CD14-positive monocyte (primary cell): ENCODE results near the gene H6PD. TPM values are rescaled to one million over a fixed set of nuclear protein-coding genes. Genes with fewer than 3 reads are reported as not detected.

ENCODE experiments used
- DNase-seq, 3 donors: peaks; one replicate each; pipeline ENCODE4 v3.0.0-alpha.2; 2011 to 2022
- H2AFZ ChIP-seq: 2 replicates; pipeline ENCODE4 v1.6.0; 2012; ENCODE audit warnings: mild to moderate bottlenecking, low read depth, low read length, inconsistent platforms; ENCODE audit not compliant: insufficient read depth, poor library complexity, severe bottlenecking
- H3K27ac ChIP-seq, 2 donors: 1 replicate in 1 of 2; 2 replicates in 1 of 2; pipeline ENCODE4 v1.5.1; 2012 to 2013; ENCODE audit warnings: low read length in 2 of 2, control low read depth in 1 of 2, inconsistent platforms in 1 of 2, low read depth in 1 of 2, mild to moderate bottlenecking in 1 of 2
- H3K27me3 ChIP-seq, 2 donors: one replicate each; pipeline versions ENCODE4 v1.6.0 to v1.6.1; 2011 to 2013; ENCODE audit warnings: low read length in 2 of 2; ENCODE audit not compliant: control insufficient read depth in 2 of 2, insufficient read depth in 2 of 2
- H3K36me3 ChIP-seq, 2 donors: replicated peaks in 1 of 2; 1 replicate in 1 of 2; 2 replicates in 1 of 2; pipeline versions ENCODE4 v1.5.1 to v1.6.1; 2012 to 2013; ENCODE audit warnings: low read length in 2 of 2, control low read depth in 1 of 2, inconsistent platforms in 1 of 2, mild to moderate bottlenecking in 1 of 2; ENCODE audit not compliant: insufficient read depth in 2 of 2, control insufficient read depth in 1 of 2
- H3K4me1 ChIP-seq, 2 donors: 1 replicate in 1 of 2; 2 replicates in 1 of 2; pipeline versions ENCODE4 v1.5.1 to v1.6.1; 2012 to 2013; ENCODE audit warnings: low read length in 2 of 2, control low read depth in 1 of 2, inconsistent platforms in 1 of 2, mild to moderate bottlenecking in 1 of 2, moderate library complexity in 1 of 2; ENCODE audit not compliant: insufficient read depth in 2 of 2, control insufficient read depth in 1 of 2
- H3K4me2 ChIP-seq: replicated peaks from 2 replicates; pipeline ENCODE3; 2012; ENCODE audit warnings: low read length, moderate library complexity, mild to moderate bottlenecking; ENCODE audit not compliant: poor library complexity, severe bottlenecking; ENCODE audit errors: extremely low read depth
- H3K4me3 ChIP-seq, 3 experiments: fragments of 200-600 bp in 1 of 3; sonication (generic) in 1 of 3; replicated peaks in 1 of 3; 1 replicate in 2 of 3; 2 replicates in 1 of 3; pipeline ENCODE4 v1.5.1; 2011 to 2013; ENCODE audit warnings: low read length in 3 of 3, mild to moderate bottlenecking in 3 of 3, control low read depth in 2 of 3, low read depth in 2 of 3, inconsistent platforms in 1 of 3, moderate library complexity in 1 of 3
- H3K79me2 ChIP-seq: 2 replicates; pipeline ENCODE4 v1.6.0; 2012; ENCODE audit warnings: mild to moderate bottlenecking, control low read depth, inconsistent platforms, low read length, moderate library complexity; ENCODE audit not compliant: insufficient read depth
- H3K9ac ChIP-seq: 2 replicates; pipeline ENCODE4 v1.6.0; 2017; ENCODE audit warnings: low read length, mild to moderate bottlenecking; ENCODE audit not compliant: insufficient read depth, poor library complexity, severe bottlenecking
- H3K9me3 ChIP-seq, 2 donors: replicated peaks in 1 of 2; 1 replicate in 1 of 2; 2 replicates in 1 of 2; pipeline versions ENCODE4 v1.5.1 to v1.6.1; 2012 to 2013; ENCODE audit warnings: low read length in 2 of 2, control low read depth in 1 of 2; ENCODE audit not compliant: control insufficient read depth in 1 of 2, insufficient read depth in 1 of 2
- H4K20me1 ChIP-seq: 2 replicates; pipeline ENCODE4 v1.6.0; 2012; ENCODE audit warnings: mild to moderate bottlenecking, low read length, control low read depth, moderate library complexity; ENCODE audit not compliant: insufficient read depth
- H3K27ac Mint-ChIP-seq, 7 donors: one replicate each; pipeline ENCODE4 v1.8.0; 2020; ENCODE audit warnings: mild to moderate bottlenecking in 7 of 7, mixed read lengths in 7 of 7, moderate library complexity in 6 of 7, inconsistent platforms in 2 of 7
- H3K27me3 Mint-ChIP-seq, 3 donors: one replicate each; pipeline ENCODE4 v1.8.0; 2021 to 2022; ENCODE audit warnings: low read depth in 3 of 3, mild to moderate bottlenecking in 3 of 3, mixed read lengths in 3 of 3, moderate library complexity in 3 of 3, inconsistent platforms in 1 of 3
- H3K36me3 Mint-ChIP-seq, 2 donors: one replicate each; pipeline ENCODE4 v1.8.0; 2020; ENCODE audit warnings: mixed read lengths in 2 of 2, inconsistent platforms in 1 of 2, mild to moderate bottlenecking in 1 of 2
- H3K4me1 Mint-ChIP-seq: one replicate; pipeline ENCODE4 v1.8.0; 2020; ENCODE audit warnings: mild to moderate bottlenecking, mixed read lengths
- H3K4me3 Mint-ChIP-seq, 2 donors: one replicate each; pipeline ENCODE4 v1.8.0; 2020; ENCODE audit warnings: mild to moderate bottlenecking in 2 of 2, mixed read lengths in 2 of 2, moderate library complexity in 1 of 2
- H3K9me3 Mint-ChIP-seq, 7 donors: one replicate each; pipeline ENCODE4 v1.8.0; 2020 to 2022; ENCODE audit warnings: mixed read lengths in 7 of 7, mild to moderate bottlenecking in 6 of 7, moderate library complexity in 6 of 7, inconsistent platforms in 2 of 7
- WGBS: methylation state at CpG from one replicate; pipeline ENCODE4 v1.1.5; 2013; ENCODE audit warnings: missing lambda C conversion rate; ENCODE audit not compliant: insufficient coverage; 5-methylcytosine and 5-hydroxymethylcytosine counted together
- intact Hi-C, 2 donors: fragments of 100-400 bp; cut with micrococcal nuclease; formaldehyde crosslinking; loops; one replicate each; pipeline versions ENCODE4 v1.15.0 to v1.15.1; 2023
- polyA plus RNA-seq, 3 donors: library from polyadenylated mRNA; depleted of rRNA in 1 of 3; unstranded in 2 of 3; stranded (reverse) in 1 of 3; fragments of 300-500 nt in 2 of 3; fragments of >200 nt in 1 of 3; fragmentation: Illumina TruSeq in 2 of 3; gene quantifications; 1 replicate in 2 of 3; 2 replicates in 1 of 3; pipeline ENCODE4 v1.2.3, GENCODE V29; 2012 to 2021
- TF ChIP-seq, protein P1 (sequence below): fragments of 200-600 bp; IDR thresholded peaks from one replicate; pipeline ENCODE4 v1.8.0; 2022; ENCODE audit warnings: antibody characterized with exemption, mild to moderate bottlenecking

The H6PD gene
- polyA plus RNA-seq, 3 donors, result 8.6 to 15.9 (median 11.4) TPM

- peaks cover 0 to 1% (median 1%) of the 10 kb centered on the region in 3 donors for H3K27me3 Mint-ChIP-seq
- Histone ChIP-seq H3K36me3 (peaks cover 31 to 62% of the 10 kb centered on the region in 2 donors), H3K4me3 (no peak overlapping the region), H4K20me1 (peaks cover 16% of the 10 kb centered on the region), H3K27ac (no peak overlapping the region), H3K9ac (no peak overlapping the region), H3K4me2 (no peak overlapping the region), H3K27me3 (no peaks in the 10 kb centered on the region), H3K4me1 (no peaks in the 10 kb centered on the region), H2AFZ (no peak overlapping the region), H3K9me3 (no peaks in the 10 kb centered on the region), H3K79me2 (no peaks in the 10 kb centered on the region)
- no peak overlapping the region for H3K4me3 Mint-ChIP-seq
- H3K36me3 Mint-ChIP-seq, result peaks cover 54 to 75% of the 10 kb centered on the region in 2 donors
- peaks cover 0 to 2% (median 0%) of the 10 kb centered on the region in 7 donors for H3K9me3 Mint-ChIP-seq
- 90% methylated on average over 3 of the region's 7 CpGs for WGBS
- DNase-seq, result no peak
- H3K4me1 Mint-ChIP-seq, result peaks cover 3% of the 10 kb centered on the region
- H3K27ac Mint-ChIP-seq, result peak overlapping the region in 1 of 7 donors; percentile 41
- TF ChIP-seq, protein P1, sequence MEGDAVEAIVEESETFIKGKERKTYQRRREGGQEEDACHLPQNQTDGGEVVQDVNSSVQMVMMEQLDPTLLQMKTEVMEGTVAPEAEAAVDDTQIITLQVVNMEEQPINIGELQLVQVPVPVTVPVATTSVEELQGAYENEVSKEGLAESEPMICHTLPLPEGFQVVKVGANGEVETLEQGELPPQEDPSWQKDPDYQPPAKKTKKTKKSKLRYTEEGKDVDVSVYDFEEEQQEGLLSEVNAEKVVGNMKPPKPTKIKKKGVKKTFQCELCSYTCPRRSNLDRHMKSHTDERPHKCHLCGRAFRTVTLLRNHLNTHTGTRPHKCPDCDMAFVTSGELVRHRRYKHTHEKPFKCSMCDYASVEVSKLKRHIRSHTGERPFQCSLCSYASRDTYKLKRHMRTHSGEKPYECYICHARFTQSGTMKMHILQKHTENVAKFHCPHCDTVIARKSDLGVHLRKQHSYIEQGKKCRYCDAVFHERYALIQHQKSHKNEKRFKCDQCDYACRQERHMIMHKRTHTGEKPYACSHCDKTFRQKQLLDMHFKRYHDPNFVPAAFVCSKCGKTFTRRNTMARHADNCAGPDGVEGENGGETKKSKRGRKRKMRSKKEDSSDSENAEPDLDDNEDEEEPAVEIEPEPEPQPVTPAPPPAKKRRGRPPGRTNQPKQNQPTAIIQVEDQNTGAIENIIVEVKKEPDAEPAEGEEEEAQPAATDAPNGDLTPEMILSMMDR, result peak; percentile 62
- intact Hi-C loops, result loop anchor here (1.0 to 5.0 kb wide), 2 partner anchors 224 to 225 kb away; no protein-coding TSS in a partner anchor
These were observed 32.7 kb downstream of the H6PD start for GRCh38 chr1:9267352-9267686.

- Histone ChIP-seq H3K27me3 (no peaks in the 10 kb centered on the region), H3K4me2 (no peak overlapping the region), H3K4me3 (no peak overlapping the region), H4K20me1 (peaks cover 16% of the 10 kb centered on the region), H3K27ac (no peak overlapping the region), H3K9ac (no peak overlapping the region), H3K4me1 (no peaks in the 10 kb centered on the region), H3K79me2 (no peaks in the 10 kb centered on the region), H3K9me3 (no peaks in the 10 kb centered on the region), H3K36me3 (peaks cover 24 to 55% of the 10 kb centered on the region in 2 donors), H2AFZ (no peak overlapping the region)
- TF ChIP-seq, protein P1, result no peak
- peaks cover 0 to 2% (median 0%) of the 10 kb centered on the region in 7 donors for H3K9me3 Mint-ChIP-seq
- 100% methylated on average over 6 of the region's 7 CpGs for whole genome bisulfite sequencing
- intact Hi-C loops, result loop anchor here (1.0 to 5.0 kb wide), 2 partner anchors 223 to 224 kb away; no protein-coding TSS in a partner anchor
- DNase-seq, result no peak
- H3K27ac Mint-ChIP-seq, result no peak overlapping the region
- peaks cover 0 to 1% (median 1%) of the 10 kb centered on the region in 3 donors for H3K27me3 Mint-ChIP-seq
- H3K36me3 Mint-ChIP-seq, result peaks cover 49 to 68% of the 10 kb centered on the region in 2 donors
- no peak overlapping the region for H3K4me3 Mint-ChIP-seq
- peaks cover 3% of the 10 kb centered on the region for H3K4me1 Mint-ChIP-seq
These were observed 33.4 kb downstream of the H6PD start for GRCh38 chr1:9267827-9268581.
